Smooth muscle cell (in vitro differentiated cells): ENCODE results near the gene C1orf50. TPM values are rescaled to one million over a fixed set of nuclear protein-coding genes. Genes with fewer than 3 reads are reported as not detected.

Experiments
- DNase-seq: peaks from one replicate; lab custom pipeline; 2025; ENCODE audit not compliant: unreplicated experiment; lab: John Stamatoyannopoulos, UW
- H2AFZ ChIP-seq: fragments of 200-600 bp; sonication (generic); 2 replicates; pipeline ENCODE4 v1.6.0; 2016; ENCODE audit warnings: antibody characterized with exemption, low read depth, mild to moderate bottlenecking
- H3F3A ChIP-seq: fragments of 200-600 bp; sonication (generic); 2 replicates; pipeline ENCODE4 v1.6.0; 2017; ENCODE audit warnings: antibody characterized with exemption, low read depth
- H3K27ac ChIP-seq: fragments of 200-600 bp; sonication (generic); 2 replicates; pipeline ENCODE4 v1.5.1; 2016; ENCODE audit warnings: low read depth, mild to moderate bottlenecking
- H3K27me3 ChIP-seq: fragments of 200-600 bp; sonication (generic); 2 replicates; pipeline ENCODE4 v1.6.1; 2016; ENCODE audit warnings: low read depth, mild to moderate bottlenecking
- H3K36me3 ChIP-seq: fragments of 200-600 bp; sonication (generic); 2 replicates; pipeline ENCODE4 v1.5.1; 2016; ENCODE audit warnings: low read depth
- H3K4me1 ChIP-seq: fragments of 200-600 bp; sonication (generic); 2 replicates; pipeline ENCODE4 v1.5.1; 2016; ENCODE audit warnings: low read depth
- H3K4me2 ChIP-seq: fragments of 200-600 bp; sonication (generic); 2 replicates; pipeline ENCODE4 v1.6.0; 2016; ENCODE audit warnings: mild to moderate bottlenecking
- H3K4me3 ChIP-seq: fragments of 200-600 bp; sonication (generic); 2 replicates; pipeline ENCODE4 v1.5.1; 2016; ENCODE audit warnings: mild to moderate bottlenecking
- H3K79me2 ChIP-seq: fragments of 200-600 bp; sonication (generic); 2 replicates; pipeline ENCODE4 v1.6.0; 2016; ENCODE audit warnings: low read depth, mild to moderate bottlenecking
- H3K9ac ChIP-seq: fragments of 200-600 bp; sonication (generic); 2 replicates; pipeline ENCODE4 v1.6.0; 2016; ENCODE audit warnings: low read depth
- H3K9me3 ChIP-seq: fragments of 200-600 bp; sonication (generic); replicated peaks from 2 replicates; pipeline ENCODE4 v1.5.1; 2016; ENCODE audit warnings: low read depth
- H4K20me1 ChIP-seq: fragments of 200-600 bp; sonication (generic); 2 replicates; pipeline ENCODE4 v1.6.0; 2016; ENCODE audit warnings: low read depth
- WGBS: methylation state at CpG from one replicate; pipeline ENCODE4 v1.1.7; 2016; ENCODE audit warnings: low lambda C conversion rate; 5-methylcytosine and 5-hydroxymethylcytosine counted together
- polyA plus RNA-seq: library from polyadenylated mRNA; unstranded; fragments of >200 nt; fragmentation: Nextera tagmentation; extraction: Ambion mirVana; gene quantifications from 2 replicates; pipeline ENCODE4 v1.2.1, GENCODE V29; 2016
- total RNA-seq: library from RNA; depleted of rRNA; stranded (reverse); fragments of >200 nt; gene quantifications from 2 replicates; pipeline ENCODE4 v1.2.3, GENCODE V29; 2014
- TF ChIP-seq, protein P1 (sequence below): fragments of 200-600 bp; sonication (generic); IDR thresholded peaks from 2 replicates; pipeline ENCODE4 v1.5.1; 2017; ENCODE audit warnings: borderline replicate concordance, mild to moderate bottlenecking, antibody characterized with exemption; ENCODE audit not compliant: insufficient read depth, poor library complexity, severe bottlenecking

C1orf50 gene
- total and polyA plus RNA-seq, 2 experiments from 2014 or later, result 1.8 to 9.7 TPM

GRCh38 chr1:42737986-42738677 is 28.9 kb upstream of the C1orf50 start:
- WGBS, result 92% methylated on average over 21 of the region's 21 CpGs
- no peak overlapping the region for H3K4me3 ChIP-seq
- H3K27me3 ChIP-seq, result no peaks in the 10 kb centered on the region
- H3K27ac ChIP-seq, result no peak overlapping the region
- no peak overlapping the region for H2AFZ ChIP-seq
- DNase-seq, result no peak
- H3F3A ChIP-seq, result peaks cover 9% of the 10 kb centered on the region
- TF ChIP-seq, protein P1, sequence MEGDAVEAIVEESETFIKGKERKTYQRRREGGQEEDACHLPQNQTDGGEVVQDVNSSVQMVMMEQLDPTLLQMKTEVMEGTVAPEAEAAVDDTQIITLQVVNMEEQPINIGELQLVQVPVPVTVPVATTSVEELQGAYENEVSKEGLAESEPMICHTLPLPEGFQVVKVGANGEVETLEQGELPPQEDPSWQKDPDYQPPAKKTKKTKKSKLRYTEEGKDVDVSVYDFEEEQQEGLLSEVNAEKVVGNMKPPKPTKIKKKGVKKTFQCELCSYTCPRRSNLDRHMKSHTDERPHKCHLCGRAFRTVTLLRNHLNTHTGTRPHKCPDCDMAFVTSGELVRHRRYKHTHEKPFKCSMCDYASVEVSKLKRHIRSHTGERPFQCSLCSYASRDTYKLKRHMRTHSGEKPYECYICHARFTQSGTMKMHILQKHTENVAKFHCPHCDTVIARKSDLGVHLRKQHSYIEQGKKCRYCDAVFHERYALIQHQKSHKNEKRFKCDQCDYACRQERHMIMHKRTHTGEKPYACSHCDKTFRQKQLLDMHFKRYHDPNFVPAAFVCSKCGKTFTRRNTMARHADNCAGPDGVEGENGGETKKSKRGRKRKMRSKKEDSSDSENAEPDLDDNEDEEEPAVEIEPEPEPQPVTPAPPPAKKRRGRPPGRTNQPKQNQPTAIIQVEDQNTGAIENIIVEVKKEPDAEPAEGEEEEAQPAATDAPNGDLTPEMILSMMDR, result no peak
- H3K79me2 ChIP-seq, result no peaks in the 10 kb centered on the region
- H3K4me2 ChIP-seq, result no peak overlapping the region
- H3K36me3 ChIP-seq, result no peaks in the 10 kb centered on the region
- H3K4me1 ChIP-seq, result peaks cover 16% of the 10 kb centered on the region
- H3K9me3 ChIP-seq, result no peaks in the 10 kb centered on the region
- H3K9ac ChIP-seq, result no peak overlapping the region
- H4K20me1 ChIP-seq, result no peaks in the 10 kb centered on the region

DNA sequence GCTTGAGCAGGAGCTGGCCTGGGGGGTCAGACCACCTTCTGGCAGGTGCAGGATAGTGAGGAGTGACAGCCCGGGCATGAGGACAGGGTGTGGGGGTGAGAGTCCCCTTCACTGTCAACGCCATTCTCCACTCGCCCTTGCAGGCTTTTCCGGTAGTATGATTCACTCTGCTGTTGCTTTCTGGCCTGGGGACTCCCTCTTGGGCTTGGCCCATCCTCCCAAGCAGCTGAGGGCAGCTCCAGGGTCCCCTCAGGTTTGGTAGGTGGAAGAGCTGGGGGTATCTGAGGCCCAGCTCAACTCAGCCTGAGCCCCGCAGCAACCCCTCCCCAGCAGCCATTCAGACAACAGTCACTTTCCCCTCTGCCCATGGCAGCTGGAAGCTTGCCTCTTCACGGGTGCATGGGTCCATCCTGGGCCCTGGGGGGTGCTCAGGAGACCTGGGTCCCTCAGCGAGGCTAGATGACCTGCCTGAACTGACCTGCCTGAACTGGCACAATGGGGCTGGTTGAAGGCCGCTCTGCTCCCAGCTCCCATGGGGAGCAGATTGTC is 28.3 kb upstream of the C1orf50 start:
- no peak overlapping the region for H3K9ac ChIP-seq
- TF ChIP-seq, protein P1, result no peak
- WGBS, result 81% methylated on average over 8 of the region's 8 CpGs
- H3K79me2 ChIP-seq, result no peaks in the 10 kb centered on the region
- no peaks in the 10 kb centered on the region for H4K20me1 ChIP-seq
- peaks cover 15% of the 10 kb centered on the region for H3F3A ChIP-seq
- H3K27ac ChIP-seq, result no peak overlapping the region
- no peak for DNase-seq
- H2AFZ ChIP-seq, result no peak overlapping the region
- H3K4me1 ChIP-seq, result peaks cover 16% of the 10 kb centered on the region
- no peaks in the 10 kb centered on the region for H3K27me3 ChIP-seq
- no peaks in the 10 kb centered on the region for H3K9me3 ChIP-seq
- H3K4me2 ChIP-seq, result no peak overlapping the region
- no peak overlapping the region for H3K4me3 ChIP-seq
- no peaks in the 10 kb centered on the region for H3K36me3 ChIP-seq

GRCh38 chr1:42739753-42740700 is 27.0 kb upstream of the C1orf50 start, which contains the start of gene CLDN19:
Gene CLDN19 (minus strand): TSS chr1:42740236. CDS start chr1:42740063, 173 bp downstream.
- no peak for DNase-seq
- Histone ChIP-seq H3K79me2 (no peaks in the 10 kb centered on the region), H3K9me3 (no peaks in the 10 kb centered on the region), H2AFZ (peak within 1 kb of the TSS; percentile 59), H3K27me3 (no peaks in the 10 kb centered on the region), H3K4me3 (no peak within 1 kb of the TSS), H4K20me1 (no peaks in the 10 kb centered on the region), H3K9ac (no peak within 1 kb of the TSS), H3K27ac (no peak within 1 kb of the TSS), H3K4me1 (peaks cover 16% of the 10 kb centered on the region), H3K4me2 (peak within 1 kb of the TSS; percentile 80), H3F3A (peaks cover 20% of the 10 kb centered on the region), H3K36me3 (no peaks in the 10 kb centered on the region)
- TF ChIP-seq, protein P1, result no peak
- WGBS, result 44% methylated on average over 27 of the region's 27 CpGs
